Measurements from ENCODE around the gene ATAD3A. TPM values are rescaled to one million over a fixed set of nuclear protein-coding genes. Genes with fewer than 3 reads are reported as not detected.
A peak's percentile ranks its signal among the peaks of the same experiment; 100 is the strongest.

ATAD3A gene
- total and polyA plus RNA-seq, 9 of the 15 experiments (the other 6 are each of a cell fraction or from before 2014, with no cell fraction given): 0.10 to 173 (median 36.7) TPM

DNA sequence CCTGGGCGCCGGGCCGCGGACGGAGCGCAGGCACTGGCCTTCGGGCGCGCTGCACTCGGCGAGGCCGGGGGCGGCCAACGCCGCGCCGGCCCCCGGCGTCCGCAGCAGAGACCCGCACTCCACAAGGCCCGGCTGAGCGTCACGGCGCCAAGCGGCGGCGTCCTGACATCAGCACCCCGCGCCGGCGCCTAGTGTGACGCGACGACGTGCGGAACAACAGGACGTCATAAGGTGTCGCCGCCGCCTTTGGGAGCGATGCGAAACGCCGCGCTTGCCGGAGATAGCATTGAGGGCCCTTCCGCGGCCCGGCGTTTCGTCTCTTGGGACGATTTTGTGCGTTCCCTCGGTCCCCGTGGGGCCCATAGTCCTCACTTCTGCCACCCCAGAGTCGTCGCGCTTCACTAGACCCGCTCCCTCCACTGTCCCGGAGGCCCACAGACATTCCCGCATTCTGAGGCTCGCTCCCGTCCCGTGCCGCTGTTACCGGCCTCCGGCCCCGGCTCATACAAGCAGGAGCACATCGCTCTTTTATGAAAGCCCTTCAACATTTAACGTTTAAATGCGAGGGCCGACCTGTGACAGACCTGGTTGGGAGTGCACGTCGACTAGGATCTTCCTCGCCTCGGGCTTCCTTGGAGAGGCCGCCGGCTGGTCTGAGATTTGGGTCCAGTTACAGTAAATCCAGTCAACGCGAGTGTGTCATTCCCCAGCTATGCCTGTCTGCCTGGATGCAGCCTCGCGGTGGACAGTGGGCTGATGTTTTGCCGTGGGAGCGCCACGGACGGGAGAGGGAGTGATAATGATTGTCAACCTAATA lies 63.0 kb downstream of the ATAD3A start, which contains the start of gene SSU72 (continued):
- TF ChIP-seq, protein P1, sequence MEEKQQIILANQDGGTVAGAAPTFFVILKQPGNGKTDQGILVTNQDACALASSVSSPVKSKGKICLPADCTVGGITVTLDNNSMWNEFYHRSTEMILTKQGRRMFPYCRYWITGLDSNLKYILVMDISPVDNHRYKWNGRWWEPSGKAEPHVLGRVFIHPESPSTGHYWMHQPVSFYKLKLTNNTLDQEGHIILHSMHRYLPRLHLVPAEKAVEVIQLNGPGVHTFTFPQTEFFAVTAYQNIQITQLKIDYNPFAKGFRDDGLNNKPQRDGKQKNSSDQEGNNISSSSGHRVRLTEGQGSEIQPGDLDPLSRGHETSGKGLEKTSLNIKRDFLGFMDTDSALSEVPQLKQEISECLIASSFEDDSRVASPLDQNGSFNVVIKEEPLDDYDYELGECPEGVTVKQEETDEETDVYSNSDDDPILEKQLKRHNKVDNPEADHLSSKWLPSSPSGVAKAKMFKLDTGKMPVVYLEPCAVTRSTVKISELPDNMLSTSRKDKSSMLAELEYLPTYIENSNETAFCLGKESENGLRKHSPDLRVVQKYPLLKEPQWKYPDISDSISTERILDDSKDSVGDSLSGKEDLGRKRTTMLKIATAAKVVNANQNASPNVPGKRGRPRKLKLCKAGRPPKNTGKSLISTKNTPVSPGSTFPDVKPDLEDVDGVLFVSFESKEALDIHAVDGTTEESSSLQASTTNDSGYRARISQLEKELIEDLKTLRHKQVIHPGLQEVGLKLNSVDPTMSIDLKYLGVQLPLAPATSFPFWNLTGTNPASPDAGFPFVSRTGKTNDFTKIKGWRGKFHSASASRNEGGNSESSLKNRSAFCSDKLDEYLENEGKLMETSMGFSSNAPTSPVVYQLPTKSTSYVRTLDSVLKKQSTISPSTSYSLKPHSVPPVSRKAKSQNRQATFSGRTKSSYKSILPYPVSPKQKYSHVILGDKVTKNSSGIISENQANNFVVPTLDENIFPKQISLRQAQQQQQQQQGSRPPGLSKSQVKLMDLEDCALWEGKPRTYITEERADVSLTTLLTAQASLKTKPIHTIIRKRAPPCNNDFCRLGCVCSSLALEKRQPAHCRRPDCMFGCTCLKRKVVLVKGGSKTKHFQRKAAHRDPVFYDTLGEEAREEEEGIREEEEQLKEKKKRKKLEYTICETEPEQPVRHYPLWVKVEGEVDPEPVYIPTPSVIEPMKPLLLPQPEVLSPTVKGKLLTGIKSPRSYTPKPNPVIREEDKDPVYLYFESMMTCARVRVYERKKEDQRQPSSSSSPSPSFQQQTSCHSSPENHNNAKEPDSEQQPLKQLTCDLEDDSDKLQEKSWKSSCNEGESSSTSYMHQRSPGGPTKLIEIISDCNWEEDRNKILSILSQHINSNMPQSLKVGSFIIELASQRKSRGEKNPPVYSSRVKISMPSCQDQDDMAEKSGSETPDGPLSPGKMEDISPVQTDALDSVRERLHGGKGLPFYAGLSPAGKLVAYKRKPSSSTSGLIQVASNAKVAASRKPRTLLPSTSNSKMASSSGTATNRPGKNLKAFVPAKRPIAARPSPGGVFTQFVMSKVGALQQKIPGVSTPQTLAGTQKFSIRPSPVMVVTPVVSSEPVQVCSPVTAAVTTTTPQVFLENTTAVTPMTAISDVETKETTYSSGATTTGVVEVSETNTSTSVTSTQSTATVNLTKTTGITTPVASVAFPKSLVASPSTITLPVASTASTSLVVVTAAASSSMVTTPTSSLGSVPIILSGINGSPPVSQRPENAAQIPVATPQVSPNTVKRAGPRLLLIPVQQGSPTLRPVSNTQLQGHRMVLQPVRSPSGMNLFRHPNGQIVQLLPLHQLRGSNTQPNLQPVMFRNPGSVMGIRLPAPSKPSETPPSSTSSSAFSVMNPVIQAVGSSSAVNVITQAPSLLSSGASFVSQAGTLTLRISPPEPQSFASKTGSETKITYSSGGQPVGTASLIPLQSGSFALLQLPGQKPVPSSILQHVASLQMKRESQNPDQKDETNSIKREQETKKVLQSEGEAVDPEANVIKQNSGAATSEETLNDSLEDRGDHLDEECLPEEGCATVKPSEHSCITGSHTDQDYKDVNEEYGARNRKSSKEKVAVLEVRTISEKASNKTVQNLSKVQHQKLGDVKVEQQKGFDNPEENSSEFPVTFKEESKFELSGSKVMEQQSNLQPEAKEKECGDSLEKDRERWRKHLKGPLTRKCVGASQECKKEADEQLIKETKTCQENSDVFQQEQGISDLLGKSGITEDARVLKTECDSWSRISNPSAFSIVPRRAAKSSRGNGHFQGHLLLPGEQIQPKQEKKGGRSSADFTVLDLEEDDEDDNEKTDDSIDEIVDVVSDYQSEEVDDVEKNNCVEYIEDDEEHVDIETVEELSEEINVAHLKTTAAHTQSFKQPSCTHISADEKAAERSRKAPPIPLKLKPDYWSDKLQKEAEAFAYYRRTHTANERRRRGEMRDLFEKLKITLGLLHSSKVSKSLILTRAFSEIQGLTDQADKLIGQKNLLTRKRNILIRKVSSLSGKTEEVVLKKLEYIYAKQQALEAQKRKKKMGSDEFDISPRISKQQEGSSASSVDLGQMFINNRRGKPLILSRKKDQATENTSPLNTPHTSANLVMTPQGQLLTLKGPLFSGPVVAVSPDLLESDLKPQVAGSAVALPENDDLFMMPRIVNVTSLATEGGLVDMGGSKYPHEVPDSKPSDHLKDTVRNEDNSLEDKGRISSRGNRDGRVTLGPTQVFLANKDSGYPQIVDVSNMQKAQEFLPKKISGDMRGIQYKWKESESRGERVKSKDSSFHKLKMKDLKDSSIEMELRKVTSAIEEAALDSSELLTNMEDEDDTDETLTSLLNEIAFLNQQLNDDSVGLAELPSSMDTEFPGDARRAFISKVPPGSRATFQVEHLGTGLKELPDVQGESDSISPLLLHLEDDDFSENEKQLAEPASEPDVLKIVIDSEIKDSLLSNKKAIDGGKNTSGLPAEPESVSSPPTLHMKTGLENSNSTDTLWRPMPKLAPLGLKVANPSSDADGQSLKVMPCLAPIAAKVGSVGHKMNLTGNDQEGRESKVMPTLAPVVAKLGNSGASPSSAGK (IDR thresholded peaks at IDR 0.05): peak; percentile 33; the same call in 1 of the 2 replicates
- TF ChIP-seq, protein P2, sequence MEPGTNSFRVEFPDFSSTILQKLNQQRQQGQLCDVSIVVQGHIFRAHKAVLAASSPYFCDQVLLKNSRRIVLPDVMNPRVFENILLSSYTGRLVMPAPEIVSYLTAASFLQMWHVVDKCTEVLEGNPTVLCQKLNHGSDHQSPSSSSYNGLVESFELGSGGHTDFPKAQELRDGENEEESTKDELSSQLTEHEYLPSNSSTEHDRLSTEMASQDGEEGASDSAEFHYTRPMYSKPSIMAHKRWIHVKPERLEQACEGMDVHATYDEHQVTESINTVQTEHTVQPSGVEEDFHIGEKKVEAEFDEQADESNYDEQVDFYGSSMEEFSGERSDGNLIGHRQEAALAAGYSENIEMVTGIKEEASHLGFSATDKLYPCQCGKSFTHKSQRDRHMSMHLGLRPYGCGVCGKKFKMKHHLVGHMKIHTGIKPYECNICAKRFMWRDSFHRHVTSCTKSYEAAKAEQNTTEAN (CRISPR knock-in tag; IDR thresholded peaks at IDR 0.05): no peak
- no peak for TF ChIP-seq TRIM28 (IDR thresholded peaks at IDR 0.05)
- TF ChIP-seq CBX2 (IDR thresholded peaks at IDR 0.05; ENCODE audit: insufficient read depth, low read length, poor library complexity, severe bottlenecking): no peak
- TF ChIP-seq KDM2B (CRISPR knock-in tag; IDR thresholded peaks at IDR 0.05): peak; percentile 48; the same call in 1 of the 2 replicates
- no peak for TF ChIP-seq ZNF311 (CRISPR knock-in tag; IDR thresholded peaks at IDR 0.05)
- peak in 1 of 2 experiments; percentile 76; a peak in 1 of 4 replicates for TF ChIP-seq FOXA3 (CRISPR knock-in tag; conservative IDR thresholded peaks at IDR 0.05 in 1 of 2, IDR thresholded peaks at IDR 0.05 in 1 of 2)
- TF ChIP-seq CEBPG (CRISPR knock-in tag; IDR thresholded peaks at IDR 0.05): peak; percentile 18; the same call in 1 of the 2 replicates
- no peak for TF ChIP-seq CEBPG (tag; conservative IDR thresholded peaks at IDR 0.05 in 1 of 2, IDR thresholded peaks at IDR 0.05 in 1 of 2)
- peak; percentile 36; the same call in 1 of the 2 replicates for TF ChIP-seq MAFK (IDR thresholded peaks at IDR 0.05; ENCODE audit: low read length)
- TF ChIP-seq, protein P3, sequence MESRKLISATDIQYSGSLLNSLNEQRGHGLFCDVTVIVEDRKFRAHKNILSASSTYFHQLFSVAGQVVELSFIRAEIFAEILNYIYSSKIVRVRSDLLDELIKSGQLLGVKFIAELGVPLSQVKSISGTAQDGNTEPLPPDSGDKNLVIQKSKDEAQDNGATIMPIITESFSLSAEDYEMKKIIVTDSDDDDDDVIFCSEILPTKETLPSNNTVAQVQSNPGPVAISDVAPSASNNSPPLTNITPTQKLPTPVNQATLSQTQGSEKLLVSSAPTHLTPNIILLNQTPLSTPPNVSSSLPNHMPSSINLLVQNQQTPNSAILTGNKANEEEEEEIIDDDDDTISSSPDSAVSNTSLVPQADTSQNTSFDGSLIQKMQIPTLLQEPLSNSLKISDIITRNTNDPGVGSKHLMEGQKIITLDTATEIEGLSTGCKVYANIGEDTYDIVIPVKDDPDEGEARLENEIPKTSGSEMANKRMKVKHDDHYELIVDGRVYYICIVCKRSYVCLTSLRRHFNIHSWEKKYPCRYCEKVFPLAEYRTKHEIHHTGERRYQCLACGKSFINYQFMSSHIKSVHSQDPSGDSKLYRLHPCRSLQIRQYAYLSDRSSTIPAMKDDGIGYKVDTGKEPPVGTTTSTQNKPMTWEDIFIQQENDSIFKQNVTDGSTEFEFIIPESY (CRISPR knock-in tag; IDR thresholded peaks at IDR 0.05): 0 out of 2 replicates have a peak, but pooled peaks have one; percentile 31

Data from K562 (cell line).